Endometrial microvascular endothelial cells (primary cell): ENCODE measurements around the gene FIGNL2. TPM values are rescaled to one million over a fixed set of nuclear protein-coding genes. Genes with fewer than 3 reads are reported as not detected.

Source experiments
- in situ Hi-C: cut with HindIII; loops from 2 replicates; pipeline ENCODE4 v1.10.0; 2017; ENCODE audit warnings: low sequenced_read_pairs, low pct_unique_long_range_greater_than_20kb; ENCODE audit errors: inconsistent ontology term
- total RNA-seq: library from RNA; depleted of rRNA; stranded (reverse); fragments of >200 nt; gene quantifications from one replicate; pipeline ENCODE4 v1.2.3, GENCODE V29; 2015; ENCODE audit errors: inconsistent ontology term

FIGNL2 gene
- total RNA-seq, 1 donor from 2014 or later: not detected

GRCh38 chr12:51863363-51863932 is 14.9 kb upstream of the FIGNL2 start:
- in situ Hi-C loops: no loop called here

DNA sequence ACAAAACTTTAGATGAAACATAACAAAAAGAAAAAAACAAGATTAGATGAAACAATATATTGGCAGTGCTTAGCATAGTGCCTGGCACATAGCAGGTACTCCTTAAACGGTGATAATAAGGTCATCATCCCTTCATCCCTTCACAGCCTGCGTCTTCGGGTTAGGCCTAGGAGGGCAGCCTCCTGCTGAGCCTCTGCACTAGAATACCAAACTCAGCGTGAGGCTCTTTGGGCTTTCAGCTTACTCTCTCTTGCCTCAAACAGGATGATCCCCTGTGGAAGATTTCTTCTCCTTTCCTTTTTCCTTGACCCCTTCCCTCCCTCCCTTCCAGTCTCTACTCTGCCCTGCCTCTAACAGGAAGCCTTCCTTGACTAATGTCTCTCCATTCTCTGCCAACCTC is 14.4 kb upstream of the FIGNL2 start:
- in situ Hi-C loops: no loop called here

DNA sequence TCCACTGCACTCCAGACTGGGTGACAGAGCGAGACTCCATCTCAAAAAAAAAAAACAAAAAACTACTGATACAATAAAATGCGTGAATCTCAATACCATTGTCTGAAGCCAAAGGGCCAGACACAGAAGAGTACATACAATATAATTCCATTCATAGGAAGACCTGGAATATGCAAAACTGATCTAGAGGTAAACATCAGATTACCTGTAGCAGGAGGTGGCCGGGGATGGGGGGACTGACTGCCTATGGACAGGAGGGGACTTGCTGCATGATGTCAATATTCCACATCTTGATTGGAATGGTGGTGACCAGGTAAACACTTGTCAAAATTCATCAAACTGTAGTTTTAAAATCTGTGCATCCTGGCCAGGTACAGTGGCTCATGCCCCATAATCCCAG is 12.5 kb upstream of the FIGNL2 start:
- in situ Hi-C loops: no loop called here

GRCh38 chr12:51855586-51856428 is 7.3 kb upstream of the FIGNL2 start:
- in situ Hi-C loops: no loop called here

DNA sequence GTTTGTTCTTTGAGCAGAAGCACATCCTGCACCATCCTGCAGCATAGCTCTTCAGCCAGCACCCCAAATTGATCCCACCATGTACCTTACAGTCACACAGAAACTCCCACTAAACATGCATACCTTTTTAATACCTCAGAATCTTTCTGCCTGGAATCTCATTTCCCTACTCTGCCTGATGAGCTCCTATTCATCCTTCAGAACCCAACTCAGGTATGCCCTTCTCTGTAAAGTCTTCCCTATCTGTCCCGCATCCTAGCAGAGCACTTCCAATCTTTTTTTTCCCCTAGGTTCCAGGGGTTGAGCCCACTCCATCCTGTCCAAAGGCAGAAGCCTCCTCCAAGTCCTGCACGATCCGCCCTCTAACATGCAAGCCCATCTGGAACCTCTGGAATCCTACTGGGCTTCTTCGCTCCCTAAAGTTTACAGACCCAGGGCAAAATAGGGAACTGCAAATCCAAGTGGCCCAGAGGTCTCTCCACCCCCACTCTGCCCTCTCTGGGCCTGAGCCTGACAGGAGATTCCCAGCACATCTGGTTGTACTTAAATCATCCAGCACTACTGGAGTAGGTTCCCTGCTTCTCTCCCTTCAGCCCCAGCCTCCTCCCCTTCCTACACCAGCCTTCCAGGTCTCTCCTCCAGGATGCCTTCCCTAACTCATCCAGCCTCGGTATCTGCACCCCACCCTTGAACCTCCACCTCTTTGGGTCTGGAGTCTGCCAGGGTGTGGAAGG is 4.1 kb upstream of the FIGNL2 start:
- in situ Hi-C loops: no loop called here

DNA sequence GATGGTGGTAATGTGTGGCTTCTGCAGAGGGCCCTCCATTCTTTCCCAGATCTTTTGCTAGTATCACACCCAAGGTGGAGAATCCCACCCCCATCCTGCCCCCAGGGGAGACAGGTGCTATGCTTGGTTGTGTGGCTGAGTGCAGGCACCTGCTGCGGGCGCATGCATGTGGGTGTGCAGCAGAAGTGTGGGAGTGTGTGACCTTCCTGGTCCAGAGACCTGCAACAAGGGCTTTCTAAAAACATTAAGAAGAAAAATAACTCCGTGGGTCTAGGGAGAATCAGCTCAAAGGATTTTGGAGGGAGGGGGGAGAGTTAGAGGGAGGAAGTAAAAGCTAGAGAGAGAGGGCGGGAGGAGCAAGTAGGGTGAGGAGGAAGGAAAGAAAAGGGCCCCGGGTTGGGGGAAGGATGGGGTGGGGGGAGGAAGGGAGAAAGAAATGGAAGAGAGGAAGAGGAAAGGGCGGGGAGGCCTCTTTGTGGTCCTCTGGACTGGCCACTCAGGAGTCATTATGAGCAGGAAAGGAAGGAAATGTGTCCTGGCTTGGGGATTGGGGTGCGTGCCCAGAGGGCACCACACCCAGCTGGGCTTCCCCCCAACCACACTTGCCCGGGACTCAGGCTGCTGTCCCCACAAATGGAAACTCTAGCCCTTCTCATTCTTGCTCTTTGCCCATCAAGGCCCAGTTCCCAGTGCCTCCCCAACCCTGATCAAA is 3.1 kb upstream of the FIGNL2 start:
- in situ Hi-C loops: no loop called here

- in situ Hi-C loops: no loop called here
Measured at GRCh38 chr12:51850965-51851299, 2.4 kb upstream of the FIGNL2 start.

DNA sequence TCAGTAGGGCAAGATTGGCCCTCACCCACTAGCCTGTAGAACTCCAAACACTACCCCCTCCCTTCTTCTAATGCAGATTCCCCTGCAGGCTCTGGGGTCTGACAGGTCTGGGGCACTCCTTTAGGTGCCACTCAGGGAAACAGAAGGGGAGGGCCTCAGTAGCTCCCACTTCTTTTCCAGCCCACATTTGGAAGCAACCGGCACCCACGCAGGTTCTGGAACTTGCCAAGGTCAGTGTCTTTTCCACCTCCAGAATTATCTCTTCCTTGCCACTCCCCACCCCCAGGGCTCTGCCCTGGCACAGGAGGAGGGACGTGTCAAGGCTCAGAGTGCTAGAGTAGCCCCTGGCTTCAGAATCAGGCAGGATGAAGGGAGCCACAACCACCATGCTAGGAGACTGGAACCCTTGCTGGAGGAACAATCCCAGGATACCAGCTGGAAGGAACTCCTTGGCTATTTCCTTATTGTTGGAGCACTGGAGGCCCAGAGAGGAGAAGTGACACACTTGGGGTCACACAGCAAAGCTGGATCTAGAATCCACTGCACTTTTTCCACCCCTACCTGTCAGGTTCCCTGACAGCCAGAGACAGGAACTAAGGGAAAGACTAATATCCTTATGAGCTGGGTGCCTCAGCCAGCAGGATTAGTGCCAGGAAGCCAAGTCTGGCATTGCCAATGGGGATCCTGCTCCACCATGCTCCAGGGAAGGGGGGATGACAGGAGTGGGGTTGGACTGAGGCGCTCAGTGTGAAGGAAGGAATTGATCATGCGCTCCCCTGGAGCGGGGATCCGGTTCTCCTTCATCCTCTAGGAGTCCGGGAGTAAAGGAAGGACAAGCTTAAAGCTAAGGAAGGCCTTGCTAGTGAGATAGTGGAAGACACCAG is 1.8 kb upstream of the FIGNL2 start:
- in situ Hi-C loops: no loop called here

DNA sequence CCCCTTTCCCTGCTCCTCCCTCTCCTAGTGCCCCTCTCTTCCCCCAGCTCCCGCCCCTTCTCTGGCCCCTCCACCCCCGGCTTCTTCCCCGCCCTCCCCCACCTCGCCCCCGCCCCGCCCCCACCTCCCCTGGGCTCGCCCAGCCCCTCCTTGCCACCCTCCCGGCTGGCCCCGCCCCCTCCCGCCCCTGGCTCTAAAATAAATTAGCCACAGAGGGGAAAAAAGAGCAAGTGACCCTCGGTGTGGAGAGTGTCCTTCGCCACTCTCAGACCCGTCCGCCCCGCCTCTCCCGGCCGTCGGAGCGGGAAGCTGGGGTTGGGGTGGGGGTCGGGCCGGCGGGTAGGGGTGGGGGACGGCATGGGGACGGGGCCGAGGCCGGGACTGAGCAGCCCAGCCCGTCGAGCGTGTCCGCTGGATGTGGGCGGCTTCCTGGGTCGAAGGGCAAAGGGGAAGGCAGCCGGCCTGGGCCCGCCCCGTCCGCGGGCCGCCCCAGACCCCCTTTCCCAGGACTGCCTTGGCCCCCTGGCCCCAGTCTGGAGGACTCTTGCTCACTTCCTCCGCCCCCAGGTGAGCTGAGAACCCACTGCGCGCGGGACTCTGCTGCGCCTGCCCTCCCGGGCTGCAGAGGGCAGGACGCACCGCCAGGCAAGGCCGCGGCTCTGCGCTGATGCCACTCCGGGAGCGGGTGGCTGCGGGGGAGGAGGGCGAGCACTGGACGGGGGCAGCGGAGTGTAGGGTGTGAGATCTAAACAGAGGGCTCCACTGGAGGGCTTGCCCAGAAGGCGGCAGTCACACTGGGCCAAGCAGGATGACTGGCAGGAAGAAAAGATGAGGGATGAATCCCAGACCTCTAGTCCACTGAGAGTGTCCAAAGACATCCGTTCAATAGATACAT is 570 bp upstream of the FIGNL2 start:
- in situ Hi-C loops: no loop called here

DNA sequence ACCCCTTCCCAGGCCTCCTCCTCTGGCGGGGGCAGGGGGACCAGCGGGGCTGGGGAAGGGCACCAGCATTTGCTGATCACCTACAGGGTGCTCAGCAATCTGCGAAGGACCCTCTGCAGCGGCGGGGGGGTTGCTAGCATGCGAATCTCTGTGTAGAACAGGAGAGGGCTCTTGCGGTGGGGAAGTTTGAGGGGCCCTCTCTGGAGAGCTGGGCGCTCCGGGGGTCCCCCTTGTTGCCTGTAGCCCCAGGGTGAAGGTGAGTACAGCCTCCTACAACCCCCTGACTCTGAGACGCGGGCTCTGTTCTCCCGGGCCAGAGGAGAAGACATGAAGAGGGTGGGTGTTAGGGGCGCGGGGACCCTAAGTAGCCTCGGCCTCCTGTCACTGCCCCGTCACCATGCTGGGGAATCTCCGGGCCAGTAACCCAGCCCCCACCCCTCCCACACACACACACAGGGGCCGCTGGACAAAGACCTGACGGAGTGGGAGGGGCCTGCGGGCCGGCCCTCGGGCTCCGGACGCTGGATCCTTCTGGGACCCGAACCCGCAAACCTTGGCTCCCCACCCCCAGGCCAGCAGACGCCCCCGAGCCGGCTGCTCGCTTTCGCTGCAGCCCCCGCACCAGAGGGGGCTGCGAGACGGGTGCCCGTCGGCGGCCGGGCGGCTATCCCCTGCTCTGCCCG is 734 bp downstream of the FIGNL2 start:
- in situ Hi-C loops: no loop called here

- in situ Hi-C loops: no loop called here
Measured at GRCh38 chr12:51846911-51847642, 1.4 kb downstream of the FIGNL2 start.

DNA sequence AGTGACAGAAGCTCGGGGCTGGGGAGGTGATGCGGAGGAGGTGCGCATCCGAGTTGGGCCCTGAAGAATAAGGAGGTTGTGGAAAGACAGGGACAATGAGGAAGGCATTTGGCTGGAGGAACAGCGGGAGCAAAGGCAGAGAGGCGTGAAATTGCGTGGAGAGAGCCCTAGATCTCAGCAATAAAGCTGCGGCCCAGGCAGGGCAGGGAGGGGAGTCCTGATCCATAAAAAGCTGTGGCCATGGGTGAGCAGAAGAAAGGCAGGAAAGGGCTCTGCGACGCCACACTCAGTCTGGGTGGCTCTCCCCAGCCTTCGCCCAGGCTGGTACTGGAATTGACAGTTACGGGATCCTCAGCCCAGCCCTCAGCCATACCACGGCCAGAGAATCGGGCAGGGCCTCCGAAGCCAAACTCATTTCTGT is 2.2 kb downstream of the FIGNL2 start:
- in situ Hi-C loops: no loop called here

DNA sequence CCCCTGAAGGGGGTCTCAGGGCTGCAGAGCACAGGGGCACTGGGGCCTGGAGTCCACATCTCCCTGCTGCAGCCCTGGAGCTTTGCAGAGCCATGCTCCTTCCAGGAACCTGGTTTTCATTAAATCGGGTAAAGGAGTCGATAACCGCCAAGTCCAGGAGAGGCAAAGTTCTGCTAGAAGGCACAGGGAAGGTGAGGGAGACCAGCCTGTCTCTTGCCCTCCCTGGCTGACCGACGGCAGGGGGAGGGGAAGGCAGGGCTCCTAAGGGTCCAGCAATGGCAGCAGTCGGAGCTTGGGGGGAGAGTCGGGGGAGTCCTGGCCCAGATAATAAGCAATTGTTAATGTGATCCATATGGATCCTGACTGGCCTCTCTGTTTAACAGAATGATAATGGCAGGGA is 3.0 kb downstream of the FIGNL2 start:
- in situ Hi-C loops: no loop called here

DNA sequence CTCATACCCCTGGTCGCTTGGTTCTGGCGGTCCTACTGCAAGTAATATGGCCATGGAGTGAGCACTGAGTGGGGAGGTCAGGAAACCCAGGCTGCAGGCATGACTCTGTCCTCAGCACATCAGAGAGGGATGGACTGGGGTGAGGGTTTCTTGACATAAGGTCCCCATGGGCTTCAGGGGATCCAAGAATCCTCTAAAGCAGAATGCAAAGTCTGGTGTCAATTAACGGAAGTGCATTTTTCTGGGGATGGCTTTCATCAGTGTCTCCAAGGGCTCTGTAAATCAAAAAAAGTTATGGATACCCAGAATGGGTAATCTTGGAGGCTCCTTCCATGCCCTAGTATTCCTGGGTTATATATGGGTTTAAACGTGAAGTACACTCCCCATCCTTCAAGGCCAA is 3.7 kb downstream of the FIGNL2 start:
- in situ Hi-C loops: no loop called here

DNA sequence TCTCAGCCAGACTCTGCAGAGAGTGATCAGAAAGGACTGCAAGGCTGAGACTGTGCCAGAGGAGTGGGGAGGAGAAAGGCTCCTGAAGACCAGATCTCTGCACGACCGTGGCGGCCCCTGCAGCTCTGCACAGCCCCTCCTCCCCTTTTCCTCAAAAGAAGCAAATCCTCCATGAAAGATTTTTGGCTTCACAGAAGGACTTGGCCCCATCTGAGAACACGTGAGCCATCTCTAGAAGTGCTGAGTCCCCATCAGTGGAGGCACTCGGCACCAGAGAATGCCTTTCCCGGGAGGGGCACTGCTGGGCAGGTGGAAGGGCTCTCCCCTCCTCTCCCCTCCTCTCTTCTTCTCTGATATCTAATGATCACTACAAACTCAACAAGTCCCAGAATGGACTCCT is 6.8 kb downstream of the FIGNL2 start:
- in situ Hi-C loops: no loop called here

- in situ Hi-C loops: no loop called here
Measured at GRCh38 chr12:51840966-51841365, 7.6 kb downstream of the FIGNL2 start.
